ENCODE results near the gene ANKRD10.

GRCh38 chr13:110872034-110872767, 42.7 kb downstream of the ANKRD10 start:
- TF ChIP-seq, protein P1, sequence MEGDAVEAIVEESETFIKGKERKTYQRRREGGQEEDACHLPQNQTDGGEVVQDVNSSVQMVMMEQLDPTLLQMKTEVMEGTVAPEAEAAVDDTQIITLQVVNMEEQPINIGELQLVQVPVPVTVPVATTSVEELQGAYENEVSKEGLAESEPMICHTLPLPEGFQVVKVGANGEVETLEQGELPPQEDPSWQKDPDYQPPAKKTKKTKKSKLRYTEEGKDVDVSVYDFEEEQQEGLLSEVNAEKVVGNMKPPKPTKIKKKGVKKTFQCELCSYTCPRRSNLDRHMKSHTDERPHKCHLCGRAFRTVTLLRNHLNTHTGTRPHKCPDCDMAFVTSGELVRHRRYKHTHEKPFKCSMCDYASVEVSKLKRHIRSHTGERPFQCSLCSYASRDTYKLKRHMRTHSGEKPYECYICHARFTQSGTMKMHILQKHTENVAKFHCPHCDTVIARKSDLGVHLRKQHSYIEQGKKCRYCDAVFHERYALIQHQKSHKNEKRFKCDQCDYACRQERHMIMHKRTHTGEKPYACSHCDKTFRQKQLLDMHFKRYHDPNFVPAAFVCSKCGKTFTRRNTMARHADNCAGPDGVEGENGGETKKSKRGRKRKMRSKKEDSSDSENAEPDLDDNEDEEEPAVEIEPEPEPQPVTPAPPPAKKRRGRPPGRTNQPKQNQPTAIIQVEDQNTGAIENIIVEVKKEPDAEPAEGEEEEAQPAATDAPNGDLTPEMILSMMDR (IDR thresholded peaks at IDR 0.05; ENCODE audit: low read depth, low read length, poor library complexity, severe bottlenecking), result no peak
- TF ChIP-seq EZH2phosphoT487 (IDR thresholded peaks at IDR 0.05; ENCODE audit: borderline replicate concordance, low read length), result no peak
